Suppressor macrophage treated with lipopolysaccharide for 1 hour (primary cell): ENCODE data around the gene CCNY.
A peak's percentile ranks its signal among the peaks of the same experiment; 100 is the strongest.

Experiments used
- DNase-seq, 3 donors: peaks; one replicate each; pipeline ENCODE4 v3.0.0-alpha.2; 2020 to 2022

CCNY gene

DNA sequence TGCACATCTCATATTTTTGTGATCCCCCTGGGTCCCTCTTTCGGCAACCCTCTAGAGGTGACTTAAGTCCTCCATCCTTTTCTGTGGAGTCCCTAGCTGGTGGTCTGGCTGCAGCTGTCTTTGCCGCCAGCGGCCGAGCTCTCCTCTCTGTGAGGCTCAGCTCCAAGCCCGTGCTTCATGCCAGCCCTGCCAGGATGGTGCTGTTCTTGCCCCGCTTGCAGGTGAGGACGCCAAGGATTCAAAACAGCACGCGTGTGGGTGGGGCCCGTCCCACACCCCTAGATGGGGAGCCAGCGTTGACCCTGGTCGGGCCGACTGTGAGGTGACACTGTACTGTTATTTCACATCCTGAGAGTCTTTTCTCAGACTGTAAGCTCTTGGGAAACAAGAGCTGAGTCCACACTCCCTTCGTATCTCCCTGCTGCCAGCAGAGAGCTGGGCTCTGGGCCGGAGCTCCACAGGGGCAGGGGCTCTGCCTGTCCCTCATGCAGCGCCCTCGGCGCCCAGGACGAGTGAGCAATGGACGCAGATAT lies 232.2 kb downstream of the CCNY start:
- no peak for DNase-seq

DNA sequence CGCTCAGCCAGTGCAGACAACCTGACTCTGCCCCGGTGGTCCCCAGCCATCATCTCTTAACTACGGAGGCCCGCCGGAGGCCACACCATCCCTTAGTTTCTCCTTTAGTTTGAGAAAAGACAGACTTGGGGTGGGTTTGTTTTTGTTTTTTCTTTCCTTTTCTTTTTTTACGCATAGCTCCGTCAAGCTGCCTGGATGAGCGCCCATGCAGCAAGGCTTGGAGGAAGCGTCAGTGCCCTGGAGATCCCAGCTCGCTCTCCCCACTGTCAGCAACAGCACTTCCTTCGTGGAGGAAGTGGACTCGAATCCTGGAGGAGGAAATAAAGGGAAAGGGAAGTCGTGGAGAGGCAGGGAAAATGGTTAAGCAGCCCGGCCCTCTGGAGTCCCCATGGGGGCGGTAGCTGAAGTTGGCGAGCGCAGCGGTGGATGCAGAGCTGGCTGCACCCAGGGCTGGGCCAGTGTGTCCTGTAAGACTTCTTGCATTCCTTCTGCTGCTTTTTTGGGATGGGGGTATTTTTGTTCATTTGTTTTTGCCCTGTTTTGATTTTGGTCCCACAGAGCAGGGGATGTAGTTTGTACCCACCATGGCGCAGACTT lies 232.9 kb downstream of the CCNY start:
- no peak for DNase-seq

GRCh38 chr10:35569836-35570235 lies 233.5 kb downstream of the CCNY start:
- DNase-seq = no peak

GRCh38 chr10:35570397-35570796 lies 234.1 kb downstream of the CCNY start:
- no peak for DNase-seq

- peak in 1 of 3 donors; percentile 6 for DNase-seq
These were observed 236.3 kb downstream of the CCNY start for GRCh38 chr10:35572583-35572982.

- no peak for DNase-seq
These were observed 237.5 kb downstream of the CCNY start for GRCh38 chr10:35573796-35574195.

- DNase-seq = no peak
These were observed 238.6 kb downstream of the CCNY start for GRCh38 chr10:35574924-35575352.

DNA sequence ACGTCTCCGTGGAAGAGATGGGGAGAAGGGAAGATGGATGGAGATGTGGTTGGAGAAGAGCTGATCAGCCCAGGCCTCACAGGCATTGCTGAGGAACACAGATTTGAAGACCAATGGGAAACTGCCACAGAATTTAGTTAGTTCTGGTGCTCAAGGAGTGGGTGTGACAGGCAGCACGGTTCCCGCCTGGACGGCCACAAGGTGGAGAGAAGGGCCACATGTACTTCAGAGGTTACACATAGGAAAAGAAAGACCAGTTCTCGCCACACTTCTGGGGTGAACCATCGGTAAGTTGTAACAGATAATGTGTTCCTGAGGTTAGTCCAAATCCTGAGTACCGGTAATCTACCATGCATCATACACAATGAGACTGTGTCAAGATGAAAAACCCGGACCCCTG lies 239.3 kb downstream of the CCNY start:
- DNase-seq = no peak

- no peak for DNase-seq
These were observed 240.4 kb downstream of the CCNY start for GRCh38 chr10:35576730-35577129.

DNA sequence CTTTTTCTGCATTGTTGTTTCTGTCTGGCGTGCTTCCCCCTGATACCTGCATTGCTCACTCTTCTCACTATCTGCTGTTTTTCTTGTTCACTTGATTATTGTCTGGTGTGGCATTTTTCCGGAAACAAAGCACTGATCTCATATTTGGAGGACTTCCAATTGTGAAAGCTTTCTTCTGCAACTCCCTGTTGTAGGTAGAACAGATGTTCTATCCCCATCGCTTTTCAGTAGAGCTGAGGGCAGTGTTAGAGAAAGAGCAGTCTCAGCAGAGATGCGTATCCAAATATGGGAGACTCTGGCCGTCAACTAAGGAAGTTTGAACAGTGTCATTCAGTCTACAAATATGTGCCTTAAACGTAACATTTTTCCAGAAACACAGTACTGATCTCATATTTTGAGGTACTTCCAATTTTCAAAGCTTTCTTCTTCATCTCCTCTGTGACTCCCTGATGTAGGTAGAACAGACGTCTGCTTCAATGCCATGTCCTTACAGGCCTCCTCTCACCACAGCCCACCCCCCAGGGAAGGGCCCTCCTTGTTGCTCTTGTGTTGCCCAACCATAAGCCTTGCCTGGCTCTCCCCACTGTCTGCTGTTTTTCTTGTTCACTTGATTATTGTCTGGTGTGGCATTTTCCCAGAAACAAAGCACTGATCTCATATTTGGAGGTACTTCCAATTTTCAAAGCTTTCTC lies 241.8 kb downstream of the CCNY start:
- DNase-seq = no peak

DNA sequence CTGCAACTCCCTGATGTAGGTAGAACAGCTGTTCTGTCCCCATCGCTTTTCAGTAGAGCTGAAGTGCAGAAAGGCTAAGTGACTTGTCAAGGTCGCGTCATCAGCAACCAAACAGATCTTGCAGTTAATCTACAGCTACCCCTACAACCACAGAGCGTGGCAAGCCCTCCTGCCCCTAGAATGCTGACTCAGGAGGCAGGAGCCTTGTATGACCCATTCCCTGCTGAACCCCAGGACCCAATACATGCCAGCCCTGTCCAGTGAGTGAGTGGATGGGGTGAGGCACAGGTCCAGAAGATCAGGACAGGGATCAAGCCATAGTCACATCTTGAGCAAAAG lies 242.3 kb downstream of the CCNY start:
- no peak for DNase-seq

- DNase-seq = no peak
These were observed 242.8 kb downstream of the CCNY start for GRCh38 chr10:35579116-35579515.

GRCh38 chr10:35579726-35580422 lies 243.6 kb downstream of the CCNY start:
- DNase-seq = no peak

DNA sequence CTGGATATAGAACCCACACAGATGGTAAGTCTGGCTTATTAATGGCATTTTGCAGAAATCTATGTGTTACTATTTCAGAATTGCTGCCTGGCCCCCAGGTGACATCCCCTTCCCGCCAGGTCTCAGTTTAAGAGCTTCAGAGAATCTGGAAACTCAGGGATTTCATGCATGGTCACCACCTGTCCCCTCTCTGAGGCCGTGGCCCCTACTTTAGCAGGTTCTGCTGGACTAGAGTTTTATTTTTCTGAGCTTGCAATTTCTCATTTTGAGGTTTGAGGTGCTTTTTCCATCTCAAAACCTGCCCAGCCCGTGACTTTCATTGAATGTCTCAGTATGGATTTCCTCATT lies 244.1 kb downstream of the CCNY start:
- DNase-seq = no peak

DNA sequence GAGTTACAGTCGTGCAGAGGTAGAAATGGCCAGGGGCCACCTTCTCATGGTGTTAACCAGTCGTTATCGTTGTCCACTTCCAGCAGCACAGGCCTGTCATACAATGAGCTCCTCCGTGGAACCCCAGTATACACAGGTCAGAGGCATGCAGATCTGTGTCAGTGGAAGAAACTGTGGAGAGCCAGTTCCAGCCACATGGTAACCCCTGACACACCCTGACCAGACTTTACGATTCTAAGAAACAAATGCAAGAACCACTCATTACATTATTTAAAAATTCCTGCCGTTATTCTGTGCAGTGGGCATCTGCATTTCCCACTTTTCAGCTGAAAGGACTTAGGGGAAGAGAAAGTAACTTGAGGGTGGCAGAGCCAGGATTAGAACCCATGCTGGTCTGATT lies 245.3 kb downstream of the CCNY start:
- DNase-seq = no peak

DNA sequence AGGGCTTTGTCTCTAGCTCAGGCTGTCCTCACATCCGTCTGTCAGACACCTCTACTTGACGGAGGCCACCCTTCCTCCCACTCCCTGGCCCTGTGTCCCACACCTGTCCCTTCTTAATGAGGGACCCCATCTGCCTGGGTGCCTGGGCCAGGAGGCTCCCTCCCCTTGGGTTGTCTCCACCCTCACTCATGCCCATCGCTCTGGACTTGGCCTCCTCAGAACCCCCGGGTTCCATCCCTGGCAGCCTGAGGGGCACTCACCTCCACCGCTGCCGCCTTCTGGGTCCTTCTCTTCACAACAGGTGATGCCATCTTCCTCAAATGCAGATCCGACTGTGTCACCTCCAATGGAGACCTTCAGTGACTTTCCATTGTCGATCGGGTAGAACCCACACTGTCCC lies 248.6 kb downstream of the CCNY start:
- no peak for DNase-seq

- no peak for DNase-seq
These were observed 249.0 kb downstream of the CCNY start for GRCh38 chr10:35585356-35585755.

GRCh38 chr10:35585903-35586535 lies 249.7 kb downstream of the CCNY start:
- no peak for DNase-seq

GRCh38 chr10:35588836-35589235 lies 252.5 kb downstream of the CCNY start:
- DNase-seq = no peak

DNA sequence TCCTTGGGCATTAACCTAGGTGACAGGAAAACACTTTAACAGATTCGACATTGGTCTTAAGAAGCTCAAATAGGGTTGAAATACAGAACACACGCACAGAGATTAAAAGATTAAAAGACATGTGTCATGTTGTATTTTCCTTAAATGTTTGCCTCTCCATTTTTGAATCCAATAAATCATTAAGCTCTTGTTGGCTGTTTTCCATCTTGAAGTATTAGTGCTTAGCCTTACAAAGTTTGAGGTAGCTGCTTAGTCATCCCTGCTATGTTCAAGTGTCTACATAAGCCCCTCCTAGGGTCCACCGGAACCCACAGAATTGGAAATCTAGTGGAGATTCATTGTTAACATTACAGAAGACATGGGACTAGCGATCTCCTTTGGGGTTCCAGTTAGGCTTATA lies 256.1 kb downstream of the CCNY start:
- DNase-seq = no peak

- DNase-seq = no peak
These were observed 258.1 kb downstream of the CCNY start for GRCh38 chr10:35594115-35595079.

DNA sequence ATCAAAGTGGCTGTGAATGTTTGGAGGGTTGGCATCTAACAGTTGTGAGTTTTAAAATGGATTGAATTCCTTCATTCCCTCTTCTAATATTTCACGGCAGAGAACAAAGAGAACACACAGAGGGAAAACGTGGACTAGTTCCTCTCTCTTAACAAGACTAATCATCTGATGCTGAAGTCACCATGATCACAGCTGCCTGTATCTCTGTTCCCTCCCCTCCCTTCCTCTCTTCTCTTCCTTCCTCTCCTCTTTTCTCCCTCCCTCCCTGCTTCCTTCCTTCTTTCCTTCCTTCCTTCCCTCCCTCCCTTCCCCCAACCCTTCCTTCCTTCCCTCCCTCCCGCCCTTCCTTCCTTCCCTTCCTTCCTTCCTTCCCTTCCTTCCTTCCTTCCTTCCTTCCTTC lies 258.8 kb downstream of the CCNY start:
- no peak for DNase-seq

GRCh38 chr10:35598379-35598778 lies 262.1 kb downstream of the CCNY start:
- DNase-seq = peak in 2 of 3 donors; percentile 3 to 8
